Left renal pelvis (tissue), 4 donors: ENCODE measurements around the gene SAA1. TPM values are rescaled to one million over a fixed set of nuclear protein-coding genes. Genes with fewer than 3 reads are reported as not detected.
"Not testable (repeated sequence)": the region's sequence is repeated elsewhere in the genome, so short reads cannot be mapped to it uniquely, and the experiment has no call there.

Source experiments
- DNase-seq, 4 donors: peaks; one replicate each; pipeline ENCODE4 v3.0.0-alpha.2; 2013; ENCODE audit warnings: low read depth in 4 of 4, low spot score in 3 of 4
- polyA plus RNA-seq, 4 donors: library from polyadenylated mRNA; unstranded; fragments of 120-200 nt; gene quantifications; one replicate each; pipeline ENCODE4 v1.2.1, GENCODE V29; 2013; ENCODE audit not compliant: insufficient read length in 4 of 4

SAA1 gene
- polyA plus RNA-seq = under 1 TPM in 1 of 4 donors, not detected in 3; 0.60 TPM

DNA sequence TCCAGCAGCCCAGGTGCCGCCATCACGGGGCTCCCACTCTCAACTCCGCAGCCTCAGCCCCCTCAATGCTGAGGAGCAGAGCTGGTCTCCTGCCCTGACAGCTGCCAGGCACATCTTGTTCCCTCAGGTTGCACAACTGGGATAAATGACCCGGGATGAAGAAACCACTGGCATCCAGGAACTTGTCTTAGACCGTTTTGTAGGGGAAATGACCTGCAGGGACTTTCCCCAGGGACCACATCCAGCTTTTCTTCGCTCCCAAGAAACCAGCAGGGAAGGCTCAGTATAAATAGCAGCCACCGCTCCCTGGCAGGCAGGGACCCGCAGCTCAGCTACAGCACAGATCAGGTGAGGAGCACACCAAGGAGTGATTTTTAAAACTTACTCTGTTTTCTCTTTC, at the start of gene SAA1:
TSS of gene SAA1 (plus strand) at position 316 of the 400 bp plus-strand sequence. CDS start 624 bp downstream, outside the sequence.
- DNase-seq = no peak

DNA sequence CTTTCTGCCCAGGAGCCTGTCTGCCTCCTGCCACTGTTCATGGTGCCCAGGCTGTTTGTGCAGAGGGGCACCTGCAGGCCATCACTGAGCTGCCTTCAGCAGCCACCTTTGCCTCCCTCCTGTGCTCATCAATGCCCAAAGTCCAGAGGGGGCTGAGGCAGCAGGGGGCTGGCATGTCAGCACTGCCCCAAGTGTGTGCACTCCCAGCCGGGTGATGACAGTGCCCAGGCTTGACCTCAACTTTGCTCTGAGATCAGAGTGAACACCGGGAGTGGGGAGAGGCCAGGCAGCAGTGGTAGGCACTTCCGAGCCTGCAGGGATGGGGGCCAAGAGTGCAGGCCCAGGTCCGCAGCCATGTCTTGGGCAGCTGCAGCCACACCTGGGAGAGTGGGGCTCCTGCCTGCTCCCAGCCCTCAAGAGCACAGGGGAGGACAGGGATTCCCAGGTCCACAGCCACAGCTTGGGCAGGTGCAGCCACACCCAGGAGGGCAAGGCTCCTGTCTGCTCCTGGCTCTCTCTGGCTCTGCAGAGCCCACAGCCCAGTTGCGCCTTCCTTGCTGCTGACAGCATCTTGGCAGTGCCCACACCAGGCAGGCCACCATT, 44.7 kb upstream of the SAA1 start:
- DNase-seq = no peak

DNA sequence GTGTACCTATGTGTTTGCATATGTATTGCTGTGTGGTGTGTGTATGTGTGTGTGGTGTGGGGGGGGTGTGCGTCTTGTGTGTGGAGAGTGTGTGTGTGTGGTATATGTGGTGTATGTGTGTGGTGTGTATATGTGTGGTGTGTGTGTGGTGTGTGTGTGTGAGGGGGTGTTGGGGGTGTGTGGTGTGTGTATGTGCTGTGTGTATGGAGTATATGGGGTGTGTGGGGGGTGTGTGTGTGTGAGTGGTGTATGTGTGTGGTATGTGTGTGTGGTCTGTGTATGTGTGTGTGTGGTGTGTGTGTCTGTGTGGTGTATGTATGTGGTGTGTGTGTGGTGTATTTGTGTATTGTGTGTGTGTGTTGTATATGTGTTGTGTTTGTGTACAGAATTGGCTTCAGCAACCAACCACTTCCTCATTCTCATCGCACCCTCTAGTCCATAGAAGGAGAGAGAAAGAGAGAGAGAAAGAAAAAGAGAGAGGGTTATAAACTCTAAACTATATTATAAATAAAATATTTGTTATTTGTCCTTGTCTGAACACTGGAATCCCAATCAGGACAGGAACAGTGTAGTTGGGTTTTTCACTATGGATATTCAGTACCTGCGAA, 43.1 kb upstream of the SAA1 start:
- DNase-seq = no peak

DNA sequence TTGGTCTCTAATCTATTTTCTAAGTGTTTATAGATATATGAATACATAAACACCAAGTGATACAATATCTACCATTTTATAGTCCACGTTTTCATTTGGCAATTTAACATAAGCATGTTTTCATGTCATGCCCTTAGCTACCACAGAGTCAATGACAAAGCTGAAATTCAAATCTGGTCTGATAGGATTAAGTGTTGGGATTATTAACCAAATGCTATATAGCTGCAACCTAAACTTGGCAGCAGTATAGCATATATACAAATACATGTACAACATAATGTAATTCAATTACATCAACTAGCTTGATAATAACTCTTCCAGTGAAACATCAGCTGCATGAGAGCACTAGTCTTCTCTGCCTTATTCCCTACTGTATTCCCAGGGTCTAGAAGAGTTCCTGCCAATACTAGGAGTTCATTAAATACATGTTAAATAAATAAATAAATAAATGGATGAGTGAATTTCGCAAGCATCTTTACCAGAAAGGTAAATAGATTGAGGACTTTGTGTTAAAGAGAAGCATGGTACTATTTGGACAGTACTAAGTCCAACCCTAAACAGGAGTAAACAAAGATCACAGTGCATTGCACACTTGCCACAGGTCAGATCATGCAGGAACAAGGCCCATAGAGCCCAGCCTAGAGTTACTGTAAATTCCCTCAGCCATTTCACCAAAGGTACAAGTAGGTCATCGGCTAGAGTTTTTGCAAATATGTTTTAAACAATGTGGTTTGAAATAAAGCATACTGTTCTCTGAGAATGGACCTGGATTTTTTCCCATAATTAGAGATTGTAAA, 42.3 kb upstream of the SAA1 start:
- DNase-seq = no peak

- no peak for DNase-seq
Measured at GRCh38 chr11:18225913-18226312, 40.2 kb upstream of the SAA1 start.

DNA sequence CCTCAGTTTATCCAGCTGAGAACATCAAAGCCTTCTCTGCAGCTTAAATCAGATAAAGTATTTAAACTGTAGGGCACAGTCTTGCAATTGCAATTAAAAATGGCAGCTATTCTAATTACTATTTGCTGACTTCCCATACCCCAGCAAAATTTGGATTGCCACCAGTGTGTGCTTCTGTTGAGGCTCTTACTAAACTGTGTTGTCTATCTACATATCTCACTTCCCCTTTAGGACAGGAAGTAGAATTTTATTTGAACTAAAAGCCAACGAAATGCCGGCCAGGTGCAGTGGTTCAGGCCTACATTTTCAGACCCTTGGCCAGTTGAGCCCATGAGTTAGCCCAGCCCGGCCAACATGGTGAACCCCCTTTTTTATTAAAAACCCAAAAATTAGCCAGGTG, 36.6 kb upstream of the SAA1 start:
- no peak for DNase-seq

- DNase-seq = no peak
Measured at GRCh38 chr11:18230859-18231258, 35.2 kb upstream of the SAA1 start.

GRCh38 chr11:18233912-18234311, 32.2 kb upstream of the SAA1 start:
- DNase-seq = no peak

GRCh38 chr11:18235394-18236334, 30.4 kb upstream of the SAA1 start:
- no peak for DNase-seq

GRCh38 chr11:18236664-18237356, 29.3 kb upstream of the SAA1 start, which contains the start of gene SAA4:
Gene SAA4, minus strand, starts transcription at chr11:18236802. Its CDS starts 876 bp downstream, at chr11:18235926.
- no peak for DNase-seq

DNA sequence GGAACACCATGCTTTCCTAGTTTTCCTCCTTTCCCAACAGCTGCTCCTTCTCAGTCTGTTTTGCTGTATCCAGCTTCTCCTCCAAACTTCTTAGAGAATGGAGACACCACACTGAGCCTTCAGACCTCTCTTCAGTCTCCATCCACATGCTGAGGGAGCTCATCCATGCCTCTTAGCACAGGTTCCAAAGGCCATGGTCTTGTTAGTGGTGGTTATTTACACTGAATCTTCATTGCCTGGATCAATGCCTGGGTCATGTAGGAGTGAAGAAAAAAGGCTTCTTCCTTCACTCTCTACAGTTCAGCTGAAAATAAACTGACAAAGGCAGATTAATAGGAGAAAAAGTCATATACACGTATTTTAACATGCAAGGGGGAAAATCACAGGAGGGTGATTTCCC, 26.4 kb upstream of the SAA1 start:
- DNase-seq = no peak

DNA sequence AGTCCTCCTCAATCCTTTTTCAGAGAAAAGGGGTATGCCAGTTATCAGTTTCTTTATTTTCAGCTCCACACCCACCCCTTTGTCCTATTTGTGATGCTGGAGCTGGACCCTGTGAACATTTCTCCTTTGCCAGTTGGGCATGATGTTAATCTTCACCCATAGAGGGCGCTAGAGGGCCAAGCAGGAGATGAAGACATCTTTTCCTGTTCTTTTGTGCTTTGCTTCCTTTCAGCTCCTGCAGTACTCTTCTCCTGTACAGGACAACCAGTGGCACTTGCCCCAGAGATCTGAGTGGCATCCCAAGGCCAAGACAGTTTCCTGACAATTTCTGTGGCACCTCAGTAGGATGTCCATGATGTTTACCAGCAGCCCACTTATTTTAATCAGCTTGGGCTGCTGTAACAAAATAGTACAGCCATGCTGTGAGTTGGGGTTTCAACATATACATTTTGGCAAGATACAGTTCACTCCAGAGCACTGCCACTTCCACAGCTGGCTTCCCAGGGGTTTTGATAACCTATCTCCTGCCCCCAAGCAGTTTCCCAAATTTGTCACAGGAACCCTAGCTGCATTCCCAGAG, 22.2 kb upstream of the SAA1 start:
- peak in 2 of 4 donors; percentile 10 to 29 for DNase-seq

- DNase-seq = no peak
Measured at GRCh38 chr11:18245396-18245795, 20.7 kb upstream of the SAA1 start.

- DNase-seq = not testable (repeated sequence)
Measured at GRCh38 chr11:18246379-18247190, 19.5 kb upstream of the SAA1 start.

GRCh38 chr11:18247191-18247581, 18.9 kb upstream of the SAA1 start:
- DNase-seq = not testable (repeated sequence)

GRCh38 chr11:18248561-18248960, 17.5 kb upstream of the SAA1 start, which contains the start of gene SAA2:
Gene SAA2, minus strand, starts transcription at chr11:18248668. Its CDS starts 657 bp downstream, at chr11:18248011.
- DNase-seq = no peak

DNA sequence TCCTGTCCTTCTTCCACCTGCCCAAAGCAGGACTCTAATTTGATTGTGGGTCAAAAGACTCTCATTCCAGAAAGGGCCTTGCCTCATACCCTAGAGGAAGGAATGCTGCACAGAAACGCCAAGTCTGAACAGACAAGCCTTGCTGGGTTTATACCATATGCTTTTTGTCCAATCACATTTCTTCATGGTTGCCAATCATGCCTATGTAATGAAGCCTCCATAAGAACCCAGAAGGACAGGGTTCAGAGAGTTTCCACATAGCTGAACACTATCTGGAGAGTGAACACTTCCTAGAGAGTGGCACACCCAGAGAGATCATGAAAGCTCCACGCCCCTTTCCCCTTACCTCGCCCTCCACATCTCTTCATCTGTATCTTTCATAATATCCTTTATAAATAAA, 12.8 kb upstream of the SAA1 start:
- no peak for DNase-seq

DNA sequence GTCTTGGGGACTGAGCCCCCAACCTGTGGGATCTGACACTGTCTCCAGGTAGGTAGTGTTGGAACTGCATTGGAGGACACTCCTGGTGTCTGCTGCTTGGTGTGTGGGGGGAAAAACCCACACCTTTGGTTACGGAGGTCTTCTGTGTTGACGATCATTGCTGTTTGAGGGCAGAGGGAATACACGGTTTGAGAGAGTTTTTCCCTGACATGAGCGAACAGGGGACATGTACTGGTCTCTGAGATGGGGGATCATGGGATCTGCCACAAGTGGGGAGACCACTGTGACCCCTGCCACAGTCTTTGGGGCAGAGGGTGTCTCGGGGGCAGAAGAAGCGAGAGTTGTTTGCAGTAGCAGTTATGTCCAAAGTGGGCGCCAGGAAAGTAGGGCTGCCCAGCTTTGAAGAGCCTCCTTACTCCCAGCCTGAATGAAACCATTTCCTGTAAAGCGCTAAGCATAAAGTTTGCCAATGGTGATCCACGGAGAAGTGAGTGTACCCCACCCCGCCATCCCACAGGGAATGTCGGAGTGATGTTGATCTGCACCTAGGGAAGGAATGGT, 12.2 kb upstream of the SAA1 start:
- no peak for DNase-seq
